HL-60 (cell line): ENCODE measurements around the gene OAS2.

Experiments
- POLR2AphosphoS5 ChIP-seq: IDR thresholded peaks from 2 replicates; pipeline ENCODE4 v1.6.1; 2012; ENCODE audit warnings: low read depth
- SPI1 ChIP-seq: IDR thresholded peaks from 2 replicates; pipeline ENCODE4 v1.6.1; 2012; ENCODE audit warnings: low read depth, mild to moderate bottlenecking, borderline replicate concordance
- TF ChIP-seq, protein P1 (sequence below): IDR thresholded peaks from one replicate; pipeline ENCODE4 v1.5.1; 2011; ENCODE audit warnings: low read length, control low read depth, inconsistent platforms; ENCODE audit not compliant: insufficient read depth

DNA sequence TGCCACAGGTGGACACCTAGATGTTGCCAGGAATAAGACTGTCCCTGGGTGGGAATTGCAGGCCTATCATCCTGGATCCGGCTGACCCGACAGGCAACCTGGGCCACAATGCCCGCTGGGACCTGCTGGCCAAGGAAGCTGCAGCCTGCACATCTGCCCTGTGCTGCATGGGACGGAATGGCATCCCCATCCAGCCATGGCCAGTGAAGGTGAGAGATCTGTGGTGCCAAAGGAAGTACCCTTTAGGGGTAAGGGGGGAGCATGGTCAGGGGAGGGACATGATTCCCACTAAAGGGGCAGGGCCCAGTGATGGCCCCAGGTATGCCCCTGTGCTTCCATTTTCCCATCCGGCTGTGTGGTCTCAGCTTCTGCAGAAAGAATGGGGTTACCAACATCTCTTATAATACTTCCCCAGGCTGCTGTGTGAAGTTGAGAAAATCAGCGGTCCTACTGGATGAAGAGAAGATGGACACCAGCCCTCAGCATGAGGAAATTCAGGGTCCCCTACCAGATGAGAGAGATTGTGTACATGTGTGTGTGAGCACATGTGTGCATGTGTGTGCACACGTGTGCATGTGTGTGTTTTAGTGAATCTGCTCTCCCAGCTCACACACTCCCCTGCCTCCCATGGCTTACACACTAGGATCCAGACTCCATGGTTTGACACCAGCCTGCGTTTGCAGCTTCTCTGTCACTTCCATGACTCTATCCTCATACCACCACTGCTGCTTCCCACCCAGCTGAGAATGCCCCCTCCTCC lies 8.6 kb upstream of the OAS2 start:
- TF ChIP-seq, protein P1, sequence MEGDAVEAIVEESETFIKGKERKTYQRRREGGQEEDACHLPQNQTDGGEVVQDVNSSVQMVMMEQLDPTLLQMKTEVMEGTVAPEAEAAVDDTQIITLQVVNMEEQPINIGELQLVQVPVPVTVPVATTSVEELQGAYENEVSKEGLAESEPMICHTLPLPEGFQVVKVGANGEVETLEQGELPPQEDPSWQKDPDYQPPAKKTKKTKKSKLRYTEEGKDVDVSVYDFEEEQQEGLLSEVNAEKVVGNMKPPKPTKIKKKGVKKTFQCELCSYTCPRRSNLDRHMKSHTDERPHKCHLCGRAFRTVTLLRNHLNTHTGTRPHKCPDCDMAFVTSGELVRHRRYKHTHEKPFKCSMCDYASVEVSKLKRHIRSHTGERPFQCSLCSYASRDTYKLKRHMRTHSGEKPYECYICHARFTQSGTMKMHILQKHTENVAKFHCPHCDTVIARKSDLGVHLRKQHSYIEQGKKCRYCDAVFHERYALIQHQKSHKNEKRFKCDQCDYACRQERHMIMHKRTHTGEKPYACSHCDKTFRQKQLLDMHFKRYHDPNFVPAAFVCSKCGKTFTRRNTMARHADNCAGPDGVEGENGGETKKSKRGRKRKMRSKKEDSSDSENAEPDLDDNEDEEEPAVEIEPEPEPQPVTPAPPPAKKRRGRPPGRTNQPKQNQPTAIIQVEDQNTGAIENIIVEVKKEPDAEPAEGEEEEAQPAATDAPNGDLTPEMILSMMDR: no peak
- TF ChIP-seq SPI1 (no peak), POLR2AphosphoS5 (no peak)
